ENCODE measurements around the gene FPGT.

GRCh38 chr1:74180490-74180889, 17.6 kb upstream of the FPGT start:
- TF ChIP-seq, protein P1, sequence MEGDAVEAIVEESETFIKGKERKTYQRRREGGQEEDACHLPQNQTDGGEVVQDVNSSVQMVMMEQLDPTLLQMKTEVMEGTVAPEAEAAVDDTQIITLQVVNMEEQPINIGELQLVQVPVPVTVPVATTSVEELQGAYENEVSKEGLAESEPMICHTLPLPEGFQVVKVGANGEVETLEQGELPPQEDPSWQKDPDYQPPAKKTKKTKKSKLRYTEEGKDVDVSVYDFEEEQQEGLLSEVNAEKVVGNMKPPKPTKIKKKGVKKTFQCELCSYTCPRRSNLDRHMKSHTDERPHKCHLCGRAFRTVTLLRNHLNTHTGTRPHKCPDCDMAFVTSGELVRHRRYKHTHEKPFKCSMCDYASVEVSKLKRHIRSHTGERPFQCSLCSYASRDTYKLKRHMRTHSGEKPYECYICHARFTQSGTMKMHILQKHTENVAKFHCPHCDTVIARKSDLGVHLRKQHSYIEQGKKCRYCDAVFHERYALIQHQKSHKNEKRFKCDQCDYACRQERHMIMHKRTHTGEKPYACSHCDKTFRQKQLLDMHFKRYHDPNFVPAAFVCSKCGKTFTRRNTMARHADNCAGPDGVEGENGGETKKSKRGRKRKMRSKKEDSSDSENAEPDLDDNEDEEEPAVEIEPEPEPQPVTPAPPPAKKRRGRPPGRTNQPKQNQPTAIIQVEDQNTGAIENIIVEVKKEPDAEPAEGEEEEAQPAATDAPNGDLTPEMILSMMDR (conservative IDR thresholded peaks at IDR 0.05) = no peak
- no peak for TF ChIP-seq EZH2 (IDR thresholded peaks at IDR 0.05; ENCODE audit: low read depth)

Measured in PC-9 (cell line).